ENCODE data around the gene ELMO1.

GRCh38 chr7:37446371-37446770 is 2.3 kb downstream of the ELMO1 start:
- TF ChIP-seq EZH2 (IDR thresholded peaks at IDR 0.05; ENCODE audit: borderline replicate concordance) (no peak), CTCF (IDR thresholded peaks at IDR 0.05; ENCODE audit: poor library complexity) (no peak), EZH2phosphoT487 (IDR thresholded peaks at IDR 0.05; ENCODE audit: low read depth, severe bottlenecking, unreplicated experiment) (no peak)

Data from hepatocyte (in vitro differentiated cells).